Mucosa of gallbladder (tissue), 1 donor: Measurements from ENCODE around the gene KLC1. TPM values are rescaled to one million over a fixed set of nuclear protein-coding genes. Genes with fewer than 3 reads are reported as not detected.

Experiments used
- DNase-seq: peaks from one replicate; pipeline ENCODE4 v3.0.0-alpha.2; 2020; ENCODE audit warnings: low spot score
- total RNA-seq: library from RNA; stranded (reverse); gene quantifications from one replicate; pipeline ENCODE4 v1.2.1, GENCODE V29; 2021
- donor health status: DM: no; HTN: no; CAD: no.

KLC1 gene
- total RNA-seq, 1 donor from 2014 or later = 171 TPM

GRCh38 chr14:103705118-103705503, 76.1 kb downstream of the KLC1 start:
- peak; percentile 53 for DNase-seq

- DNase-seq = no peak
These were observed 76.7 kb downstream of the KLC1 start for GRCh38 chr14:103705504-103706284.

GRCh38 chr14:103706551-103707328, 77.7 kb downstream of the KLC1 start:
- no peak for DNase-seq

GRCh38 chr14:103707329-103708263, 78.6 kb downstream of the KLC1 start:
- no peak for DNase-seq

- no peak for DNase-seq
These were observed 79.8 kb downstream of the KLC1 start for GRCh38 chr14:103708750-103709187.

- DNase-seq = no peak
These were observed 80.8 kb downstream of the KLC1 start for GRCh38 chr14:103709814-103710213.

- no peak for DNase-seq
These were observed 81.9 kb downstream of the KLC1 start for GRCh38 chr14:103710771-103711377.

GRCh38 chr14:103711516-103712431, 82.8 kb downstream of the KLC1 start:
- no peak for DNase-seq

GRCh38 chr14:103712633-103713247, 83.7 kb downstream of the KLC1 start:
- DNase-seq = no peak

GRCh38 chr14:103713304-103714062, 84.5 kb downstream of the KLC1 start:
- DNase-seq = no peak

GRCh38 chr14:103714063-103714724, 85.2 kb downstream of the KLC1 start:
- no peak for DNase-seq

- peak; percentile 100 for DNase-seq
These were observed 86.3 kb downstream of the KLC1 start, which contains the start of the genes XRCC3 and ZFYVE21 for GRCh38 chr14:103715052-103716000. Gene XRCC3, minus strand, starts transcription at chr14:103715451. Its CDS starts 4,364 bp downstream, at chr14:103711087. Gene ZFYVE21, plus strand, starts transcription at chr14:103715810. Its CDS starts 32 bp downstream, at chr14:103715842.

- no peak for DNase-seq
These were observed 87.2 kb downstream of the KLC1 start for GRCh38 chr14:103716091-103716801.

GRCh38 chr14:103716899-103717411, 87.9 kb downstream of the KLC1 start:
- DNase-seq = no peak

GRCh38 chr14:103718572-103718971, 89.6 kb downstream of the KLC1 start:
- no peak for DNase-seq

GRCh38 chr14:103719751-103720150, 90.7 kb downstream of the KLC1 start:
- no peak for DNase-seq
